ENCODE results near the gene EEFSEC.

Gene EEFSEC

GRCh38 chr3:128420289-128420688, 267.0 kb downstream of the EEFSEC start:
- no peak for DNase-seq

- no peak for DNase-seq
These were observed 267.6 kb downstream of the EEFSEC start for GRCh38 chr3:128420720-128421438.

DNA sequence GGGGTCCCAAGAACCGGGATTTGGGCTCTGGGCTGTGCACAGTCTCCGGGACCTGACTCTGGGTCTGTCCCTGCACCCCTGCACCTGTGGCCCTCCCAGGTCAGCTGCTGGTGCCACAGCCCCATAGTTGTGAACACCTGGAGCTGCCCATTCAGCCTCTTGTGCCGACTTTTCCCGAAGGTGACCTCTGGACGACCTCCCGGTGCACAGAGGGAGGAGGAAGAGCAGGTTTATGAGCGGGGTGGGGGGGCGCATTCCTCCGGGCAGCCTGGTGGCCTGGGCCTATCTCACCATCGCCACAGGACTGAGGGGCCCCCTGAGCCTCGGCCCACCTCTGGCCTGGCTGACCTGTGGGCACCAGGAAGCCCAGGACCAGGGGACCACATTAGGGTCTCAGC, 268.2 kb downstream of the EEFSEC start:
- no peak for DNase-seq

- no peak for DNase-seq
These were observed 268.7 kb downstream of the EEFSEC start for GRCh38 chr3:128421966-128422365.

DNA sequence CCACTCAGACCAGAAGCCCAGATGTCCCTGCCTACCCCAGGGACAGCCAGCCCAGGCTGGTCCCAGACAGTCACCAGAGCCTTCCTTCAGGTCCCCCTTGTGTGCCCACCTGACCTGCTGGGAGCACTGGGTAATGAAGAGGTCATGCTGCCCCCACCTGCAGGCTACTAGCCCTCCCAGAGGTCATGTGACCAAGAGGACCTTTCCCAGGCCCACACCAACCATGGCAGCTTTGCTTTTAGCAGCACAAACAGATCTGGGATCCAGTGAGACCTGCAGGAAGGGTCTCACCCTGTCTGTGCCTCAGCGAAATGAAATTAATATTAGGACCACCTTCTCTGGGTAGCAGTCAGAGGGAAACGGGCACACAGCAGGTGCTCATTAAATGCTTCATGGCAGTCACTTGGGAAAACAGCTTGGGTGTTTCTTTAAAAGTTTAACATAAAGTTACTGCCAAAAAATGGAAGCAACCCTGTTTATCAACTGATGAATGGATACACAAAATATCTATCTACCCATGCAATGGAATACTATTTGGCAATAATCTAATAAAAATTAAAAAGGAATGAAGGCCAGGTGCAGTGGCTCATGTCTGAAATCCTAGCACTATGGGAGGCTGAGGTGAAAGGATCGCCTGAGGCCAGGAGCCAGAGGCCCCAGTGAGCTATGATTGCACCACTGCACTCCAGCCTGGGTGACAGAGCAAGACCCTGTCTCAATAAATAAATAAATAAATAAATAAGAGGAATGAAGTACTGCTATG, 269.7 kb downstream of the EEFSEC start:
- no peak for DNase-seq

GRCh38 chr3:128423525-128424147, 270.4 kb downstream of the EEFSEC start:
- no peak for DNase-seq

GRCh38 chr3:128424508-128425069, 271.3 kb downstream of the EEFSEC start:
- DNase-seq: no peak

- DNase-seq: no peak
These were observed 272.0 kb downstream of the EEFSEC start for GRCh38 chr3:128425142-128425845.

- DNase-seq: no peak
These were observed 272.5 kb downstream of the EEFSEC start for GRCh38 chr3:128425846-128426127.

DNA sequence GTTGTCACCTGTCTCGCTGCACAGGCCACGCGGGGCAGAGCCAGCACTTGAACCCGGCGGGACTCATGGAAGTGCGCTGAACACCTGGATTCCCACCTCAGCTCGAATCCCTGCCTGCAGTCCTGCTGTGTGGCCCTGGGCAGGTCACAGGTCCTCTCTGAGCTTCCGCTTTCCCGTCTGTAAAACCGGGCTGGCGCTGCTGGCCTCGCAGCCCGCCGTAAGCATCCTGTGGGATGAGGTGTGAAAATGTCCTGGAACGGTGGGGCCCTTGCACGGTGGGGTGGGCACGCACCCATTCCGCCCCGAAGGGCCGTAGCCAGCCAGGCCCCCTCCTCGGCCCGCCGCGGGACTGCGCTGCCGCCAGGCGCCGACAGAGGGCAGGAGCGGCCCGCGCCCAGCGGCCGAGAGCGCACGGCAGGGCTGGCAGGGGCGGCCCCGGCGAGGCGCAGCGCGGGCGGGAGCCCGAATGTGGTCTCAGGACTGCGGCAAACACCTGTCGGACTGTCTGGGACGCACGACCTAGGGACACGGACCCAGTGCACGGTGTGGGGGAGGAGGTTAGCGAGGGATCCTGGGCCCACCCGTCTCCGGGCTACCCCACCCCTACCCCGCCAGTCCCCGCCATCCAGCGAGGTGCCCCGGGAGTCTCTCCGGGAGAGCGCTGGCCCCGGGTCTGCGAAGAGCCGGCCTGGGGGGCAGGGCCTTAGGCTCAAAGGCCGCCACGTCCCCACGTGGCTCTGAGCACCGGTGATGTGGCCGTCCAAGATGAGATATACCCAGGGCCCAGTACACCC, 273.0 kb downstream of the EEFSEC start:
- DNase-seq: peak; percentile 81

DNA sequence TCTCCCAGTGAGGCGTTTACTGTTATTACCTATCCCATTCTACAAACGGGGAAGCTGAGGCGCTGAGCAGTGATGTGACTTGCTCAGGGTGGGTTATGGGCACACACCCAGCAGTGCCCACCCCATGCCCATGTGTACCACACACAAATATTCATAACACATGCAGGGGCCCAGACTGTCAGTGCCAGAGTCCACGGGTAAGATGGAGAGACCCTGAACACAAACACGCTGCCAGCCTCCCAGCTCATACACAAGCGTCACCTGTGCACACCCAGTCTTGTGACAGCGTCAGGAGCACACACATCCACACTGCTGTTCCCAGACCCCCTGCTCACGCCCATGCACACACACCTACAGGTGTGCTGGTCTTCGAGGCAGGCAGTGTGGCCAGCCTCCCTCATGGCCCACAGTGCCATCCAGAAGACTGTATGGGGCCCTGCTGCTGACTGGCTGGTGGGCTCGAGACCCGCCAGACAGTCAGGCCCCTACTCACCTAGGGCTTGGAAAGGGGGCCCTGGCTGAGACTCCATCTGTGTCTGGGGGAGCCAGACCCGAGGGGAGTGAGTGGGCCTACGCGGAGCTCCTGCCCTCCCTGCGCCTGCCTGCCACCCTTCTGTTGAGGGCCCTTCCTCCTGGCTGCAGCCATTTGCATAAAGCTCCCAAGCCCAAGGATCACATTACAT, 274.0 kb downstream of the EEFSEC start:
- DNase-seq: no peak

- no peak for DNase-seq
These were observed 274.9 kb downstream of the EEFSEC start for GRCh38 chr3:128427872-128428822.

DNA sequence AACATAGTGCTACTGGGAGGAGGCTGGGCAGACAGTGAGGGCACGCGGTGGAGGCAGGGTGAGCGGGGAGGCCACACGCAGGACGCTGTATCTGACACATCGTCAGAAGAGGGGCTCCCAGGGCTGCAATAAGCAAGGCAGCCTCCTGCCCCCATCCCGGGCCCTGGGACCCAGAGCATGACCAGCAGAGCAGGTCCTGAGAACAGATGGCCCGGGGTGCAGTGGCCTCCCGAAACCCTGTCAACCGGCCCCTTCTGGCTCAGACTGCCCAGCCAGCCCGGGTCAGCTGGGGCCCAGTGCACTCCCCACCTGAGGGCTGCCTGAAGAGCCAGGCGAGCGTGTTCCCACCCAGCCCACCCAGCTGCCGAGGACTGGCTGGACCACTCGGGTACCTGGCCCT, 276.0 kb downstream of the EEFSEC start:
- DNase-seq: no peak

DNA sequence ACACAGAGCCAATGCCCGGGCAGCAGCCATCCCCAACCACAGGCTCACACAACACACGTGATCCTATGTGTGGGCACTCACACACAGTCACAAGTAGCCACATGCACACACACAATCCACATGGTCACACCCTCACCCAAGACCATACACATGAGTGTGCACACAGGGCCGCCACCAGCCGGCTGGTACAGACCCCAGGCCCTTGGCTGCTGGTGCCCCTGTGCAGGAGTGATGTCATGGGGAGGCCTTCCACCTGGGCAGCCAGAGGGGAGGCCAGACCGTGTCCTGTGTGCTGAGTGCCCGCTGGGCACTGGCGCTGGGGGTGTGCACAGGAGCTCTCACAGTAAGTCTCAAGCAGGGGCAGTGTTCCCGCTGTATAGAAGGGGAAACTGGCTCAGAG, 276.5 kb downstream of the EEFSEC start:
- DNase-seq: no peak

- DNase-seq: no peak
These were observed 277.0 kb downstream of the EEFSEC start for GRCh38 chr3:128430301-128430700.

GRCh38 chr3:128430731-128431130, 277.4 kb downstream of the EEFSEC start:
- DNase-seq: no peak

DNA sequence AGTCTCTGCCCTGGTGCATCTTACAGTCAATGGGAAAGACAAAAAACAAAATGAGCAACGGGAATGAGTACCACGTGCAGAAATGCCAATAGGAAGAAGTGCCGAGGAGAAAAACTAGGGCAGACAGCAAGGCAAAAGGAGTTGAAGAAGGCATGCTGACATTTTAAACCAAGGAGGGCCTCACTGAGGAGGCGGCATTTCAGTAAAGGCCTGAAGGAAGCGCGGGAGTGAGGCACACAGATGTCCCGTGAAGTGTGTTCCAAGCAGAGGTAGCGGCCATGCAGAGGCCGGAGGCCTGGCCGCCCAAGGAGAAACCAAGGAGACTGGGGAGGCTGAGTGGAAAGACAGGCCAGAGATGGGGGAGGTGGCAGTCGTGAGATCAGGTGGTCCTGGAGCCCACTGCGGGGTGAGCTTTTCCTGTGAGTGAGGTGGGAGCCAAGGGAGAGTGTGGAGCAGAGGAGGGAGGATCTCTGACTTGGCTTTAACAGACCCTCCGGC, 278.6 kb downstream of the EEFSEC start:
- DNase-seq: no peak

DNA sequence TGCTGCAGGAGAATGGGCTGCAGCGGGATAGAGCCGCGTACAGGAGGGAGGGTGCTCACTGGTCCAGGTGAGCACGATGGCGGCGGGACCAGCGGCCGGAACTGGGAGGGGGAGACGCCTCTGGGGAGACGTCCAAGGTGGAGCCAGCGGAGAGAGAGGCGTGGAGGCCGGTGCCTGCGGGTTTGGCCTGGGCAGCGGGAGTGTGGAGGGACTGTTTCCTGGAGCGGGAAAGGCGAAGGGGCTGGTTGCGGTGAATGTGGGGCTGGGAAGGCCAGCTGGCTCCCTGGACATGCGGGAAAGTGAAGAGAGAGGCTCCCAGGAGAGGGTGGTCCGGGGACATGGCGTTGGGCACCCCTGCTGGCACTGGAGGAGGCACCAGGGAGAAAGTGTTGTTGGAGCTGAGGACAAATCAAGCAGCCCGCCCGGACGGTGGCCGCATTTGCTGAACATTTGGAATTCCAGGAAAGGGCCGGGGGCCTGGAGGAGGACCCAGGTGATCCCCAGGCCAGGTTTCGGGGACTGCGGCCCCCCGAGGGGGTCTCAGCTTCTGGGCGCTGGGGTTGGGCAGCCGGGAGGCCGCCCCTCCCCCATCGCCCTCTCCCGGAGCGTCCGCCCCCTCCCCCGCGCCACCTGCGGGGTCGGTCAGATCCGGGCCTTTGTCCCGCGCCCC, 279.2 kb downstream of the EEFSEC start:
- no peak for DNase-seq

DNA sequence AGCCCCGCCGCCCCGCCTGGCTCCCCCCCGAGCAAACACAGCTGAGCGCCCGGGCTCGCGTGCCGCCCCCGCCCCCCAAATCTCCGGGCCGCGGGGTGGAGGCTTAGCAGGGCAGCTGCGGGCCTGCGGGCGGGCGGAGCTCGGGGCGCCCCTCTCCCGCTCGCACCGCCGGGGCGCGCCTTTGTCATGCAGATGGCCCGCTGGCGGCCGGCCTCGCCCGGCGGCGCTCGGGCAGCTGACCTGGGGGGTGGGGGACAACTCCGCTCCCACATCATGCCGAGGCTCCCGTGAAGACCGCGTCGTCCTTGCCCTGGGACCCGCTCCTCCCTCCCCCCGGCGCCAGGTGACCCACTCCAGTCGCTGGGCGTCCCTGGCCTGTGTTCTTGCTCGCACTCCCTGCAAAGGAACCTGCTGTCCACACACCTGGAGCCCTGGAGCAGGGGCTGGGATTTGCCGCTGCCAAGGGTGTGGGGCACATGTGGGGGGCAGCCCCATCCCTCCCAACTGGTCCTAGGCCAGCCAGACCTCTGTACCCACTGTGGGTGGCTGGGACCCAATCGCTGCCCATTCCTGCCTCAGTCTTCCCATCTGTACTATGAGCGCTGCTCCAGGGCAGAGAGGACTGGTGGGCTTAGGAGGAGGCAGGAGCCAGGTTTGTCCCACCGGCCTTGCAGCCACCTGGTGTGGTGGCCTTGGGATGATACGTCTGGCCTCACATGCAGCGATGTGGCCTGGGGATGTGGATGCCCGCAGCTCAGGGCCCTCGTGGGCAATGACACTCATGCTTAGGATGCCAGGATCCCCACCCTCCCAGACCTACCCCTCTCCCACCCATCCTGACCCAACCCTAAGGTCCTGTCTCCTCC, 279.9 kb downstream of the EEFSEC start:
- DNase-seq: no peak
